OCI-LY1 (cell line): Measurements from ENCODE around the gene SEMA6D.

ENCODE experiments used
- H2AFZ ChIP-seq: fragments of 200-600 bp; sonication (generic), shearing (Covaris generic); 2 replicates; pipeline ENCODE4 v1.6.0; 2014; ENCODE audit warnings: antibody characterized with exemption, mild to moderate bottlenecking, low read length
- H3F3A ChIP-seq: fragments of 200-600 bp; sonication (generic), shearing (Covaris generic); 2 replicates; pipeline ENCODE4 v1.6.0; 2014; ENCODE audit warnings: mild to moderate bottlenecking, antibody characterized with exemption, low read length, moderate library complexity; ENCODE audit not compliant: insufficient read depth
- H3K27ac ChIP-seq: fragments of 200-600 bp; sonication (generic); 2 replicates; pipeline ENCODE4 v1.5.1; 2014; ENCODE audit warnings: low read length, mixed run types, mild to moderate bottlenecking, low read depth; ENCODE audit not compliant: poor library complexity, severe bottlenecking
- H3K27me3 ChIP-seq: fragments of 200-600 bp; sonication (generic); 2 replicates; pipeline ENCODE4 v1.6.0; 2014; ENCODE audit warnings: antibody characterized with exemption, mild to moderate bottlenecking, low read length, moderate library complexity; ENCODE audit not compliant: insufficient read depth
- H3K36me3 ChIP-seq: fragments of 200-600 bp; sonication (generic); 2 replicates; pipeline ENCODE4 v1.6.1; 2014; ENCODE audit warnings: mild to moderate bottlenecking, antibody characterized with exemption, low read length, moderate library complexity, mixed read lengths; ENCODE audit not compliant: insufficient read depth
- H3K4me1 ChIP-seq: fragments of 200-600 bp; sonication (generic); 2 replicates; pipeline ENCODE4 v1.5.1; 2014; ENCODE audit warnings: mild to moderate bottlenecking, low read length, moderate library complexity; ENCODE audit not compliant: insufficient read depth, severe bottlenecking
- H3K4me2 ChIP-seq: fragments of 200-600 bp; sonication (generic), shearing (Covaris generic); 2 replicates; pipeline ENCODE4 v1.6.1; 2014; ENCODE audit warnings: low read length
- H3K4me3 ChIP-seq: fragments of 200-600 bp; sonication (generic); 2 replicates; pipeline ENCODE4 v1.5.1; 2014; ENCODE audit warnings: low read length, low read depth, mild to moderate bottlenecking, mixed read lengths; ENCODE audit not compliant: poor library complexity, severe bottlenecking
- H3K79me2 ChIP-seq: fragments of 200-600 bp; shearing (Covaris generic); 2 replicates; pipeline ENCODE4 v1.6.1; 2016; ENCODE audit warnings: mixed run types, low read length, mixed read lengths; ENCODE audit not compliant: insufficient read depth
- H3K9ac ChIP-seq: fragments of 200-600 bp; sonication (generic), shearing (Covaris generic); 2 replicates; pipeline ENCODE4 v1.6.1; 2014; ENCODE audit warnings: mild to moderate bottlenecking, low read length, mixed read lengths
- H3K9me2 ChIP-seq: fragments of 200-600 bp; sonication (generic), shearing (Covaris generic); 2 replicates; pipeline ENCODE4 v1.6.1; 2014; ENCODE audit warnings: low read depth, mild to moderate bottlenecking, low read length, mixed read lengths
- H3K9me3 ChIP-seq: fragments of 200-600 bp; shearing (Covaris generic); 2 replicates; pipeline ENCODE4 v1.6.1; 2014; ENCODE audit warnings: low read length, mixed read lengths
- H4K20me1 ChIP-seq: fragments of 200-600 bp; sonication (generic), shearing (Covaris generic); 2 replicates; pipeline ENCODE4 v1.6.0; 2016; ENCODE audit warnings: mild to moderate bottlenecking, low read length; ENCODE audit not compliant: insufficient read depth
- CTCF ChIP-seq: fragments of 200-600 bp; sonication (generic), shearing (Covaris generic); IDR thresholded peaks from 2 replicates; pipeline ENCODE4 v1.5.1; 2017; ENCODE audit warnings: mild to moderate bottlenecking, antibody characterized with exemption, low read length, moderate library complexity, mixed read lengths
- EZH2 ChIP-seq: fragments of 200-600 bp; sonication (generic), shearing (Covaris generic); IDR thresholded peaks from 2 replicates; pipeline ENCODE4 v1.8.0; 2017; ENCODE audit warnings: borderline replicate concordance, mixed run types, mild to moderate bottlenecking, antibody characterized with exemption, low read length, moderate library complexity, mixed read lengths

SEMA6D gene

GRCh38 chr15:47742334-47742733 is 25.0 kb downstream of the SEMA6D start:
- H3K36me3 ChIP-seq, result no peaks in the 10 kb centered on the region
- H3K4me1 ChIP-seq, result no peaks in the 10 kb centered on the region
- H3K4me3 ChIP-seq, result no peak overlapping the region
- H3K4me2 ChIP-seq, result no peak overlapping the region
- H3K9ac ChIP-seq, result no peak overlapping the region
- H3K27me3 ChIP-seq, result no peaks in the 10 kb centered on the region
- H3K79me2 ChIP-seq, result no peaks in the 10 kb centered on the region
- no peak overlapping the region for H3K27ac ChIP-seq
- TF ChIP-seq CTCF, result no peak
- no peak for TF ChIP-seq EZH2
- no peaks in the 10 kb centered on the region for H3K9me3 ChIP-seq
- H2AFZ ChIP-seq, result no peak overlapping the region
- H3K9me2 ChIP-seq, result no peaks in the 10 kb centered on the region
- H4K20me1 ChIP-seq, result no peaks in the 10 kb centered on the region
- no peaks in the 10 kb centered on the region for H3F3A ChIP-seq

DNA sequence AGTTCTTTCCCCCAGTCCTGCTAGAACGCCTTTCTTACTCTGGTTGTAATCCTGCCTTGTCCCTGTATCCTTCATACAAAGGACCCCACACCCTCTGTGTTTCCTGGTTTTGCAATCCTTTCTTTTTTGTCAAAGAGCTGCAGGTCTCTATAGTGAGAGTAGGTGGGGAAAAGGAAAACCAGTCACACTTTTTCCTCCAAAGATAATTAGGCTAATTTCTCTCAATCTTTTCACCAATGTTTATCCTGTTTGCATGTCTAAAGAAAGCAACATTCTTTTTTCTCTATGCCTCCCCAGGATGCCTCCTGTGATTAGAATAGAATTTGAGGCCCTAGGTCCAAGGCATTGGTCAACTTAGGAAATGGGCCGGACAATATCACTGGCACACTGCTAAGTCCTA is 25.4 kb downstream of the SEMA6D start:
- H3K36me3 ChIP-seq, result no peaks in the 10 kb centered on the region
- TF ChIP-seq CTCF, result no peak
- no peak for TF ChIP-seq EZH2
- H3K4me1 ChIP-seq, result no peaks in the 10 kb centered on the region
- H3K4me3 ChIP-seq, result no peak overlapping the region
- no peak overlapping the region for H3K4me2 ChIP-seq
- no peaks in the 10 kb centered on the region for H3F3A ChIP-seq
- no peak overlapping the region for H3K9ac ChIP-seq
- no peaks in the 10 kb centered on the region for H4K20me1 ChIP-seq
- no peaks in the 10 kb centered on the region for H3K9me2 ChIP-seq
- H3K79me2 ChIP-seq, result no peaks in the 10 kb centered on the region
- no peak overlapping the region for H3K27ac ChIP-seq
- H2AFZ ChIP-seq, result no peak overlapping the region
- H3K9me3 ChIP-seq, result no peaks in the 10 kb centered on the region
- no peaks in the 10 kb centered on the region for H3K27me3 ChIP-seq

DNA sequence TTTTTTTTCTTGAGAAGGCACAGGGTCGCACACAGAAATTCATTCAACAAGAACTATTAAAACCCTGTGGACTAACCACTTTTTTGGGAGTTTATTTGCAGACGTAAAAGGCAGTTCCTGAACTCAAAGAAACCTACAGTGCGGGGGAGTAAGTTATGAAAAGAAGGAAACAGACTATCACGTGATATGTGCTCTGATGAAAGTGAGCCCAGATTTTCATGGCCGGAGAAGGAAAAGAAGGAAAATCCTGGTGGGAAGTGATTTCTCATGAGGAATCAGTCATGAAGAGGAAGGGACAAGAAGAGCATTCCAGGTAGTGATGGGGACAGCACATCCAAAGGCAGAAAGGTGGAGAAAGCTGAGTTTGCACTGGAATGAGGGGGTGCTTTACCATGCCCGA is 26.1 kb downstream of the SEMA6D start:
- Histone ChIP-seq H3K4me2 (no peak overlapping the region), H4K20me1 (no peaks in the 10 kb centered on the region), H3K9me3 (no peaks in the 10 kb centered on the region), H2AFZ (no peak overlapping the region), H3K27ac (no peak overlapping the region), H3K79me2 (no peaks in the 10 kb centered on the region), H3K36me3 (no peaks in the 10 kb centered on the region), H3K9me2 (no peaks in the 10 kb centered on the region), H3K4me1 (no peaks in the 10 kb centered on the region), H3K4me3 (no peak overlapping the region), H3K27me3 (no peaks in the 10 kb centered on the region), H3F3A (no peaks in the 10 kb centered on the region), H3K9ac (no peak overlapping the region)
- no peak for TF ChIP-seq EZH2
- TF ChIP-seq CTCF, result no peak
